Measurements from ENCODE around the gene DPY30. TPM values are rescaled to one million over a fixed set of nuclear protein-coding genes. Genes with fewer than 3 reads are reported as not detected.
"Not testable (repeated sequence)": the region's sequence is repeated elsewhere in the genome, so short reads cannot be mapped to it uniquely, and the experiment has no call there.

DPY30 gene
- total and polyA plus RNA-seq, 2 experiments from 2014 or later = 156 to 518 TPM

DNA sequence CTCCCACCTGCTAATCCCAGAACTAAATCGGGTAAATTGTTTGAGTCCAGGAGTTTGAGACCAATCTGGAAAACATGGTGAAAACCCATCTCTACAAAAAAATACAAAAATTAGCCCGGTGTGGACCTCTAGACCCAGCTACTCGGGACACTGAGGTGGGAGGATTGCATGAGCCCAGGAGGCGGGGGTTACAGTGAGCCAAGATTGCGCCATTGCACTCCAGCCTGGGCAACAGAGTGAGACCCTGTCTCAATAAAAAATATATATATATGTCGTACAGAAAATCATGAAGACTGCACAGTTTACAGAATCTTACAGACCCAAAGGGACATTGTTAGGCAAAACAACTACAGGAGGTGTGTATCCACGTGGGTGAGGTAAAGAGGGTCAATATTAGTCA, 4.0 kb upstream of the DPY30 start:
- TF ChIP-seq STAT1 (IDR thresholded peaks at IDR 0.05; ENCODE audit: unreplicated experiment) = no peak
- TF ChIP-seq, protein P1, sequence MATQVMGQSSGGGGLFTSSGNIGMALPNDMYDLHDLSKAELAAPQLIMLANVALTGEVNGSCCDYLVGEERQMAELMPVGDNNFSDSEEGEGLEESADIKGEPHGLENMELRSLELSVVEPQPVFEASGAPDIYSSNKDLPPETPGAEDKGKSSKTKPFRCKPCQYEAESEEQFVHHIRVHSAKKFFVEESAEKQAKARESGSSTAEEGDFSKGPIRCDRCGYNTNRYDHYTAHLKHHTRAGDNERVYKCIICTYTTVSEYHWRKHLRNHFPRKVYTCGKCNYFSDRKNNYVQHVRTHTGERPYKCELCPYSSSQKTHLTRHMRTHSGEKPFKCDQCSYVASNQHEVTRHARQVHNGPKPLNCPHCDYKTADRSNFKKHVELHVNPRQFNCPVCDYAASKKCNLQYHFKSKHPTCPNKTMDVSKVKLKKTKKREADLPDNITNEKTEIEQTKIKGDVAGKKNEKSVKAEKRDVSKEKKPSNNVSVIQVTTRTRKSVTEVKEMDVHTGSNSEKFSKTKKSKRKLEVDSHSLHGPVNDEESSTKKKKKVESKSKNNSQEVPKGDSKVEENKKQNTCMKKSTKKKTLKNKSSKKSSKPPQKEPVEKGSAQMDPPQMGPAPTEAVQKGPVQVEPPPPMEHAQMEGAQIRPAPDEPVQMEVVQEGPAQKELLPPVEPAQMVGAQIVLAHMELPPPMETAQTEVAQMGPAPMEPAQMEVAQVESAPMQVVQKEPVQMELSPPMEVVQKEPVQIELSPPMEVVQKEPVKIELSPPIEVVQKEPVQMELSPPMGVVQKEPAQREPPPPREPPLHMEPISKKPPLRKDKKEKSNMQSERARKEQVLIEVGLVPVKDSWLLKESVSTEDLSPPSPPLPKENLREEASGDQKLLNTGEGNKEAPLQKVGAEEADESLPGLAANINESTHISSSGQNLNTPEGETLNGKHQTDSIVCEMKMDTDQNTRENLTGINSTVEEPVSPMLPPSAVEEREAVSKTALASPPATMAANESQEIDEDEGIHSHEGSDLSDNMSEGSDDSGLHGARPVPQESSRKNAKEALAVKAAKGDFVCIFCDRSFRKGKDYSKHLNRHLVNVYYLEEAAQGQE (IDR thresholded peaks at IDR 0.05; ENCODE audit: unreplicated experiment) = no peak
- TF ChIP-seq ZNF331 (CRISPR knock-in tag; IDR thresholded peaks at IDR 0.05; ENCODE audit: low read depth) = no peak
- no peak for TF ChIP-seq NANOG (IDR thresholded peaks at IDR 0.05; ENCODE audit: borderline replicate concordance)
- TF ChIP-seq EZH2 (IDR thresholded peaks at IDR 0.05; ENCODE audit: low read depth, unreplicated experiment) = no peak
- TF ChIP-seq, protein P2, sequence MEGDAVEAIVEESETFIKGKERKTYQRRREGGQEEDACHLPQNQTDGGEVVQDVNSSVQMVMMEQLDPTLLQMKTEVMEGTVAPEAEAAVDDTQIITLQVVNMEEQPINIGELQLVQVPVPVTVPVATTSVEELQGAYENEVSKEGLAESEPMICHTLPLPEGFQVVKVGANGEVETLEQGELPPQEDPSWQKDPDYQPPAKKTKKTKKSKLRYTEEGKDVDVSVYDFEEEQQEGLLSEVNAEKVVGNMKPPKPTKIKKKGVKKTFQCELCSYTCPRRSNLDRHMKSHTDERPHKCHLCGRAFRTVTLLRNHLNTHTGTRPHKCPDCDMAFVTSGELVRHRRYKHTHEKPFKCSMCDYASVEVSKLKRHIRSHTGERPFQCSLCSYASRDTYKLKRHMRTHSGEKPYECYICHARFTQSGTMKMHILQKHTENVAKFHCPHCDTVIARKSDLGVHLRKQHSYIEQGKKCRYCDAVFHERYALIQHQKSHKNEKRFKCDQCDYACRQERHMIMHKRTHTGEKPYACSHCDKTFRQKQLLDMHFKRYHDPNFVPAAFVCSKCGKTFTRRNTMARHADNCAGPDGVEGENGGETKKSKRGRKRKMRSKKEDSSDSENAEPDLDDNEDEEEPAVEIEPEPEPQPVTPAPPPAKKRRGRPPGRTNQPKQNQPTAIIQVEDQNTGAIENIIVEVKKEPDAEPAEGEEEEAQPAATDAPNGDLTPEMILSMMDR (conservative IDR thresholded peaks at IDR 0.05; ENCODE audit: low read depth in 2 of 2) = no peak
- TF ChIP-seq EZH2phosphoT487 (IDR thresholded peaks at IDR 0.05; ENCODE audit: unreplicated experiment) = no peak
- TF ChIP-seq ZNF114 (CRISPR knock-in tag; IDR thresholded peaks at IDR 0.05) = no peak
- no peak for TF ChIP-seq POLR2AphosphoS5 (IDR thresholded peaks at IDR 0.05; ENCODE audit: low read depth)
- TF ChIP-seq, protein P3, sequence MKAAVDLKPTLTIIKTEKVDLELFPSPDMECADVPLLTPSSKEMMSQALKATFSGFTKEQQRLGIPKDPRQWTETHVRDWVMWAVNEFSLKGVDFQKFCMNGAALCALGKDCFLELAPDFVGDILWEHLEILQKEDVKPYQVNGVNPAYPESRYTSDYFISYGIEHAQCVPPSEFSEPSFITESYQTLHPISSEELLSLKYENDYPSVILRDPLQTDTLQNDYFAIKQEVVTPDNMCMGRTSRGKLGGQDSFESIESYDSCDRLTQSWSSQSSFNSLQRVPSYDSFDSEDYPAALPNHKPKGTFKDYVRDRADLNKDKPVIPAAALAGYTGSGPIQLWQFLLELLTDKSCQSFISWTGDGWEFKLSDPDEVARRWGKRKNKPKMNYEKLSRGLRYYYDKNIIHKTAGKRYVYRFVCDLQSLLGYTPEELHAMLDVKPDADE (IDR thresholded peaks at IDR 0.05) = no peak
- no peak for TF ChIP-seq JUNB (IDR thresholded peaks at IDR 0.05; ENCODE audit: unreplicated experiment)
- no peak for TF ChIP-seq CREB1 (CRISPR knock-in tag; IDR thresholded peaks at IDR 0.05; ENCODE audit: low read depth)
- H3K4me3 Mint-ChIP-seq = no peak overlapping the region
- Histone ChIP-seq H3K9me2 (ENCODE audit: insufficient read depth) (no peaks in the 10 kb centered on the region), H2AFZ (no peak overlapping the region), H3K79me2 (replicated peaks; ENCODE audit: insufficient read depth) (peaks cover 7% of the 10 kb centered on the region), H3K4me3 (no peak overlapping the region), H3K27me3 (ENCODE audit: insufficient read depth) (no peaks in the 10 kb centered on the region), H3K36me3 (ENCODE audit: insufficient read depth) (no peaks in the 10 kb centered on the region), H3K27ac (ENCODE audit: low read depth) (no peak overlapping the region), H3K4me1 (ENCODE audit: insufficient read depth) (peaks cover 4% of the 10 kb centered on the region; the same call in 1 of the 2 replicates), H3F3A (replicated peaks; ENCODE audit: low read depth) (0 out of 2 replicates have a peak, but pooled peaks cover 3% of the 10 kb centered on the region), H3K4me2 (no peak overlapping the region), H4K20me1 (replicated peaks; ENCODE audit: insufficient read depth) (no peaks in the 10 kb centered on the region)
- H3K4me1 Mint-ChIP-seq = 0 out of 3 replicates have a peak, but pooled peaks cover 3% of the 10 kb centered on the region
- H3K27me3 Mint-ChIP-seq (ENCODE audit: insufficient read depth, low read depth, poor library complexity) = peaks cover 8% of the 10 kb centered on the region
- DNase-seq (ENCODE audit: low spot score) (no peak), ATAC-seq (no peak)
- H3K9me3 Mint-ChIP-seq = no peaks in the 10 kb centered on the region
- H3K27ac Mint-ChIP-seq = no peak overlapping the region
- H3K36me3 Mint-ChIP-seq (ENCODE audit: low read depth) = 0 out of 3 replicates have a peak, but pooled peaks cover 3% of the 10 kb centered on the region

DNA sequence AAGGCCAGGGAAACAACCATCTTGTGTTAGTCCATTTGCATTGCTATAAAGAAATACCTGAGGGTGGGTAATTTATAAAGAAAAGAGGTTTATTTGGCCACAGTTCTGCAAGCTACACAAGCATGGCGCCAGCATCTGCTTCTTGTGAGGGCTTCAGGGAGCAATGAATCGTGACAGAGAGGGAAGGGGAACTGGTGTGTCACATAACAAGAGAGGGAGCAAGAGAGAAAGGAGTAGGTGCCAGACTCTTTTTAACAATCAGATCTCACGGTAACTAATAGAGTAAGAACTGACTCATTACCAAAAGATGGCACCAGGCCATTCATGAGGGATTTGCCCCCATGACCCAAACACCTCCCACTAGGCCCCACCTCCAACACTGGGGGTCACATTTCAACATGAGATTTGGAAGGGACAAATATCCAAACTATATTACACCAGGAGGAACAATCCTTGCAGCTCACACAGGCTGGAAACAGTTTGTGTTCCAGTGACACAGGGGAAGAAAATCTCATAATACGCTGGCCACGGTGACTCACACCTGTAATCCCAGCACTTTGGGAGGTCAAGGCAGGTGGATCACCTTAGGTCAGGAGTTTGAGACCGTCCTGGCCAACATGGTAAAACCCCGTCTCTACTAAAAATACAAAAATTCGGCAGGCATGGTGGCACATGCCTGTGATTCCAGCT, 5.3 kb downstream of the DPY30 start:
- not testable (repeated sequence) for H3K4me1 ChIP-seq (ENCODE audit: insufficient read depth); H3F3A ChIP-seq (replicated peaks; ENCODE audit: low read depth); H3K9me3 Mint-ChIP-seq; H3K9me2 ChIP-seq (ENCODE audit: insufficient read depth); H3K27ac Mint-ChIP-seq; H3K27me3 ChIP-seq (ENCODE audit: insufficient read depth); ATAC-seq; H3K36me3 ChIP-seq (ENCODE audit: insufficient read depth); H3K4me3 ChIP-seq; H3K4me1 Mint-ChIP-seq; H3K4me3 Mint-ChIP-seq; DNase-seq (ENCODE audit: low spot score); H3K27me3 Mint-ChIP-seq (ENCODE audit: insufficient read depth, low read depth, poor library complexity); H3K4me2 ChIP-seq; H2AFZ ChIP-seq
- peaks cover 14% of the 10 kb centered on the region for H4K20me1 ChIP-seq (replicated peaks; ENCODE audit: insufficient read depth)
- H3K36me3 Mint-ChIP-seq (ENCODE audit: low read depth) = peaks cover 42% of the 10 kb centered on the region
- peaks cover 96% of the 10 kb centered on the region for H3K79me2 ChIP-seq (replicated peaks; ENCODE audit: insufficient read depth)
- H3K27ac ChIP-seq (ENCODE audit: low read depth) = peak overlapping the region; percentile 6; the same call in 1 of the 2 replicates

DNA sequence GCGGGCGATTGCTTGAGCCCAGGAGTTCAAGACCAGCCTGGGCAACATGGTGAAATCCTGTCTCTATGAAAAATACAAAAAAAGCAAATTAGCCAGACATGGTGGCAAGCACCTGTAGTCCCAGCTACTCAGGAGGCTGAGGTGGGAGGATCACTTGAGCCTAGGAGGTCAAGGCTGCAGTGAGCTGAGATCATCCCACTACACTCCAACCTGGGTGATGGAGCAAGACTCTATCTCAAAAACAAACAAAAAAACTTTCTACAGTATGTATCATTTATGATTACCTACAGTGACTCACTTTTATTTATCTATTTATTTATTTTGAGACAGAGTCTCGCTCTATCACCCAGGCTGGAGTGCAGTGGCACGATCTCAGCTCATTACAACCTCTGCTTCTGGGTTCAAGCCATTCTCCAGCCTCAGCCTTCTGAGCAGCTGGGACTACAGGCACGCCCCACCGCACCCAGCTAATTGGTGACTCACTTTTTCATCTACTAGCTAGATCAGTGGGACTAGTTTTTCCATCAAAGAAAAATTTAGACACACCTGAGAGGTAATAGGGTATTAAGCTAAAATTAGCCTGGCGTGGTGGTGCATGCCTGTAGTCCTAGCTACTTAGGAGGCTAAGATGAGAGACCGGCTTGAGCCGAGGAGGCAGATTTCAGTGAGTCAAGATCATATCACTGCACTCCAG, 20.7 kb downstream of the DPY30 start:
- not testable (repeated sequence) for H3K9me3 Mint-ChIP-seq, H3K4me1 Mint-ChIP-seq, ATAC-seq

More for the DNA sequence above, 20.7 kb downstream of the DPY30 start:
- not testable (repeated sequence) for H3K4me2 ChIP-seq; H3K79me2 ChIP-seq (replicated peaks; ENCODE audit: insufficient read depth); H3K4me3 Mint-ChIP-seq; H3K27me3 ChIP-seq (ENCODE audit: insufficient read depth); DNase-seq (ENCODE audit: low spot score); H3K9me2 ChIP-seq (ENCODE audit: insufficient read depth); H4K20me1 ChIP-seq (replicated peaks; ENCODE audit: insufficient read depth); H2AFZ ChIP-seq; H3K27ac Mint-ChIP-seq; H3K27ac ChIP-seq (ENCODE audit: low read depth); H3K27me3 Mint-ChIP-seq (ENCODE audit: insufficient read depth, low read depth, poor library complexity); H3F3A ChIP-seq (replicated peaks; ENCODE audit: low read depth); H3K4me1 ChIP-seq (ENCODE audit: insufficient read depth); H3K4me3 ChIP-seq
- H3K36me3 Mint-ChIP-seq (ENCODE audit: low read depth) = peaks cover 56% of the 10 kb centered on the region
- H3K36me3 ChIP-seq (ENCODE audit: insufficient read depth) = peaks cover 11% of the 10 kb centered on the region
